GM21576 (cell line): ENCODE measurements around the gene KRTAP9-6.
"Not testable (repeated sequence)": the region's sequence is repeated elsewhere in the genome, so short reads cannot be mapped to it uniquely, and the experiment has no call there.

Experiments used
- ATAC-seq: cut with Tn5 transposase; IDR thresholded peaks from one replicate; pipeline ENCODE4 v1.9.1; 2021; ENCODE audit warnings: mild to moderate bottlenecking, moderate library complexity; ENCODE audit not compliant: unreplicated experiment

The KRTAP9-6 gene, protein sequence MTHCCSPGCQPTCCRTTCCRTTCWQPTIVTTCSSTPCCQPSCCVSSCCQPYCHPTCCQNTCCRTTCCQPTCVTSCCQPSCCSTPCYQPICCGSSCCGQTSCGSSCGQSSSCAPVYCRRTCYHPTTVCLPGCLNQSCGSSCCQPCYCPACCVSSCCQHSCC

DNA sequence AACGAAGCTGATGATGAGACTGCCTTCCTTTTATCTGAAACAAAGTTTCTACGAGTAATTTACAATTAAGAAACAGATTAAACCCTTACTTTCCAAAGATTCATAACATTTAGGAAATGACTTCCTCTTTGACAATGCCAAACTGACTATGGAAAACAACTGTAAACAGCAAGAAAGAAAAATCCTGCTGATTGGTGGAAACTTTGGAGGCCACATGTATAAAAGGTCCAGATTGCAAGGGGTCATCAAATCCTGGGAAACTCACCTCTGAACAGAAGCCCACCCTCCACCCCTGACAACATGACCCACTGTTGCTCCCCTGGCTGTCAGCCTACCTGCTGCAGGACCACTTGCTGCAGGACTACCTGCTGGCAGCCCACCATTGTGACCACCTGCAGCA is at the start of gene KRTAP9-6:
Gene KRTAP9-6 (plus strand): TSS at position 301 of the 400 bp plus-strand sequence. CDS start 0 bp downstream, at position 301.
- no peak for ATAC-seq

DNA sequence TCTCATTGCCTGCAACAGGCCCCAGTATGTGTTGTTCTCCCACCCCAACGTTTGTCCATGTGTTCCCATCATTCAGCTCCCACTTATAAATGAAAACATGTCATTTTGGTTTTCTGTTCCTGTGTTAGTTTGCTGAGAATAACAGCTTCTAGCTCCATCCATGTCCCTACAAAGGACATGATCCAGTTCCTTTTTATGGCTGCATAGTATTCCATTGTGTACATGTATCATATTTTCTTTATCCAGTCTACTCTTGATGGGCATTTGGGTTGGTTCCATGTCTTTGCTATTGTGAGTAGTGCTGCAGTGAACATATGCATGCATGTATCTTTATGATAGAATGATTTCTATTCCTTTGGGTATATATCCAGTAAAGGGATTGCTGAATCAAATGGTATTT is 49.5 kb upstream of the KRTAP9-6 start:
- ATAC-seq, result no peak

- no peak for ATAC-seq
Measured at GRCh38 chr17:41223821-41224220, 41.4 kb upstream of the KRTAP9-6 start.

DNA sequence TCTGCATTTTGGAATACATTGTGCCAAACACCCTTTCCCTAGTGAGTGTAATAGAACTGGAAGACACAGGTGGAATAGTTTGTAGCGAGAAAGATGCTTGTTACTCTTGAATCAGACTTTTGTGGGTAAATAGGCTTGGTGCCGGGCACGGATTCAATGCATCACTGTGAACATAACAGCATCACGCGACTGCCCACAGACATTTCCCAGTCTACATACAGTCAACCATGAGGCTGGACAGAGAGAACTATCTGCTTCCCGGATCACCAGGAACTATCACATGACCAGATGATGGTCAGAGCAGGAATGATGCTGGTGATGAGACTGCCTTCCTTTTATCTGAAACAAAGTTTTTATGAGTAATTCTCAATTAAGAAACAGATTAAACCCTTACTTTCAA is 39.1 kb upstream of the KRTAP9-6 start:
- no peak for ATAC-seq

DNA sequence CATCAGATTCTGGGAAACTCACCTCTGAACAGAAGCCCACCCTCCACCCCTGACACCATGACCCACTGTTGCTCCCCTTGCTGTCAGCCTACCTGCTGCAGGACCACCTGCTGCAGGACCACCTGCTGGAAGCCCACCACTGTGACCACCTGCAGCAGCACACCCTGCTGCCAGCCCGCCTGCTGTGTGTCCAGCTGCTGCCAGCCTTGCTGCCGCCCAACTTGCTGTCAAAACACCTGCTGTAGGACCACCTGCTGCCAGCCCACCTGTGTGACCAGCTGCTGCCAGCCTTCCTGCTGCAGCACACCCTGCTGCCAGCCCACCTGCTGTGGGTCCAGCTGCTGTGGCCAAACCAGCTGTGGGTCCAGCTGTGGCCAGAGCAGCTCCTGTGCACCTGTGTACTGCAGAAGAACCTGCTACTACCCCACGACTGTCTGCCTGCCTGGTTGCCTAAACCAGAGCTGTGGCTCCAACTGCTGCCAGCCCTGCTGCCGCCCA is 38.5 kb upstream of the KRTAP9-6 start, which contains the start of gene KRTAP9-2:
Gene KRTAP9-2 (plus strand): TSS at position 51 of the 498 bp plus-strand sequence. CDS start 7 bp downstream, at position 58.
- ATAC-seq, result not testable (repeated sequence)

- ATAC-seq, result no peak
Measured at GRCh38 chr17:41230094-41230493, 35.1 kb upstream of the KRTAP9-6 start.

DNA sequence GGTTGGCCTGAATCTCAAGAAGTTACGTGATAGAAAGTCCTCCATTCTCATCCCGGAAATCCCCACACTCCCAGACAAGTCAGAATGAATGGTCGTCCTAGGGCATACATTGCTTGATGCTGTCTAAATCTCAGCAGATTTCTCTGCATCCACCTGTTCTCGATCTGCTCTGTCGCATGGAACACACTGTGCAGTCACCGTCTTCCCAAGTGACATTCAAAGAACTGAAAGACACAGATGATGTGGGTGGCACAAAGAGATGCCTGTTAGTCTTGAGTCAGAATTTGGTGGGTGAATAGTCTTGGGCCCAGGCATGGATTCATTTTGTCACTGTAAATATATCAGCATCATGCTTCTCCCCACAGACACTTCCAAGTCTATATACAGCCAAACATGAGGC is 33.4 kb upstream of the KRTAP9-6 start:
- no peak for ATAC-seq

DNA sequence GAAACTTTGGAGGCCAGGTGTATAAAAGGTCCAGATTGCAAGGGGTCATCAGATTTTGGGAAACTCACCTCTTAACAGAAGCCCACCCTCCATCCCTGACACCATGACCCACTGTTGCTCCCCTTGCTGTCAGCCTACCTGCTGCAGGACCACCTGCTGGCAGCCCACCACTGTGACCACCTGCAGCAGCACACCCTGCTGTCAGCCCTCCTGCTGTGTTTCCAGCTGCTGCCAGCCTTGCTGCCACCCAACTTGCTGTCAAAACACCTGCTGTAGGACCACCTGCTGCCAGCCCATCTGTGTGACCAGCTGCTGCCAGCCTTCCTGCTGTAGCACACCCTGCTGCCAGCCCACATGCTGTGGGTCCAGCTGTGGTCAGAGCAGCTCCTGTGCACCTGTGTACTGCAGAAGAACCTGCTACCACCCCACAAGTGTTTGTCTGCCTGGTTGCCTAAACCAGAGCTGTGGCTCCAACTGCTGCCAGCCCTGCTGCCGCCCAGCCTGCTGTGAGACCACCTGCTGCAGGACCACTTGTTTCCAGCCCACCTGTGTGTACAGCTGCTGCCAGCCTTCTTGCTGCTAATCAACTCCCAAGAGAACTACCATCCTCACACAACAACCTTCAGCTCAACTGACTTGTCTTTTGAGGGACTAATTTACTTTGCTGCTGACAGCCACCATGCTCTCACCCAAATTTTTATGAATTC is 32.6 kb upstream of the KRTAP9-6 start, which contains the start of gene KRTAP9-3:
Gene KRTAP9-3 (plus strand): TSS at position 51 of the 707 bp plus-strand sequence. CDS start 53 bp downstream, at position 104.
- ATAC-seq, result not testable (repeated sequence)

DNA sequence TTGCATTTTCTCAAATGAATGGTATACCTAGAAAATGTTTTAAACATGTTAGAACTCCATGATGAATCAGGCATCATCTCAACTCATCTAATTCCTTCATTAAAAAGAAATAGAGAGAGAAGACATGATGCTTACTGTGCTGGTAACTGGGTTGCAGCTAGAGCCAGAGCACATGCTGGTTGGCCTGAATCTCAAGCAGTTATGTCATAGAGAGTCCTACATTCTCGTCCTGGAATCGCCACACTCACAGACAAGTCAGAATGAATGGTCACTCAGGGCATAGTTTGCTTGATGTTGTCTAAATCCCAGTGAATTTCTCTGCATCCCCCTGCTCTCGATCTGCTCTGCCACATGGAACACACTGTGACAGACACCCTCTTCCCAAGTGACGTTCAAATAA is 28.1 kb upstream of the KRTAP9-6 start:
- ATAC-seq, result not testable (repeated sequence)

DNA sequence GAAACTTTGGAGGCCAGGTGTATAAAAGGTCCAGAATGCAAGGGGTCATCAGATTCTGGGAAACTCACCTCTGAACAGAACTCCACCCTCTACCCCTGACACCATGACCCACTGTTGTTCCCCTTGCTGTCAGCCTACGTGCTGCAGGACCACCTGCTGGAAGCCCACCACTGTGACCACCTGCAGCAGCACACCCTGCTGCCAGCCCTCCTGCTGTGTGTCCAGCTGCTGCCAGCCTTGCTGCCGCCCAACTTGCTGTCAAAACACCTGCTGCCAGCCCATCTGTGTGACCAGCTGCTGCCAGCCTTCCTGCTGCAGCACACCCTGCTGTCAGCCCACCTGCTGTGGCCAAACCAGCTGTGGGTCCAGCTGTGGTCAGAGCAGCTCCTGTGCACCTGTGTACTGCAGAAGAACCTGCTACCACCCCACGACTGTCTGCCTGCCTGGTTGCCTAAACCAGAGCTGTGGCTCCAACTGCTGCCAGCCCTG is 27.2 kb upstream of the KRTAP9-6 start, which contains the start of gene KRTAP9-8:
Gene KRTAP9-8 (plus strand): TSS at position 51 of the 489 bp plus-strand sequence. CDS start 53 bp downstream, at position 104.
- ATAC-seq, result not testable (repeated sequence)

DNA sequence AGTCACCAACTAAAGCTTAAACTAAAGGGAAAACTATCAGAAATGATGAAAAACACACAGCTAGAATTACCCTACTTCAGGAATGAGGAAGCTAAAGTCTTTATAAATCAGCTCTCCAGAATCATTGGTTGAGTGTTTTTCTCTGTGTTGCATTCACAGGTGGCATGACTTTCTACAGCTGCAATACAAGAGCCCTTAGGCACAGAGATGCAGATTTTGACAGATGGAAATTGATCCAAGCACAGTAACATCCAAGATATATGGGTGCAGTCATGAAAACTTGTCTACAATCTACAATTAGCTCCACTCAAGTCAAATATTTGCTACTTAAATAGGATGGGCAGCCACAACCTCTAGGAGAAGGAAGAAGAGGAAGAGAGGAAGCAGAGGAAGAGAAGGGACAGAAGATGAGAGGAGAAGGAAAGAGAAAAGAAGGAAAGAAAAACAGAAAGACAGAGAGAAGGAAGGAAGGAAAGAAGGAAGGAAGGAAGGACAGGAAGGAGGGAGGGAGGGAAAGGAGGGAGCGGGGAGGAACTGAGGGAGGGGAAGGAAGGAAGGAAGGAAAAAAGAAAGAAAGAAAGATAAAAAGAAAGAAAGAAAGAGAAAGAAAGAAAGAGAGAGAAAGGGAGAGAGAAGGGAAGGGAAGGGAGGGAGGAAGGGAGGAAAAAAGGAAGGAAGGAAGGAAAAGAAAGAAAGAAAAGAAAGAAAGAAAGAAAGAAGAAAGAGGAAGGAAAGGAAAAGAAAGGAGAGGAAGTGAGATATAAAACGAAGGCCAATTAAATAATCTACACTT is 18.0 kb upstream of the KRTAP9-6 start:
- ATAC-seq, result not testable (repeated sequence)

DNA sequence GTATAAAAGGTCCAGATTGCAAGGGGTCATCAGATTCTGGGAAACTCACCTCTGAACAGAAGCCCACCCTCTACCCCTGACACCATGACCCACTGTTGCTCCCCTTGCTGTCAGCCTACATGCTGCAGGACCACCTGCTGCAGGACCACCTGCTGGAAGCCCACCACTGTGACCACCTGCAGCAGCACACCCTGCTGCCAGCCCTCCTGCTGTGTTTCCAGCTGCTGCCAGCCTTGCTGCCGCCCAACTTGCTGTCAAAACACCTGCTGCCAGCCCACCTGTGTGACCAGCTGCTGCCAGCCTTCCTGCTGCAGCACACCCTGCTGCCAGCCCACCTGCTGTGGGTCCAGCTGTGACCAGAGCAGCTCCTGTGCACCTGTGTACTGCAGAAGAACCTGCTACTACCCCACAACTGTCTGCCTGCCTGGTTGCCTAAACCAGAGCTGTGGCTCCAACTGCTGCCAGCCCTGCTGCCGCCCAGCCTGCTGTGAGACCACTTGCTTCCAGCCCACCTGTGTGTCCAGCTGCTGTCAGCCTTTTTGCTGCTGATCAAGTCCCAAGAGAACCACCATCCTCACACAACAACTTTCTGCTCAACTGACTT is 15.4 kb upstream of the KRTAP9-6 start, which contains the start of gene KRTAP9-4:
Gene KRTAP9-4 (plus strand): TSS at position 51 of the 604 bp plus-strand sequence. CDS start 34 bp downstream, at position 85.
- not testable (repeated sequence) for ATAC-seq

DNA sequence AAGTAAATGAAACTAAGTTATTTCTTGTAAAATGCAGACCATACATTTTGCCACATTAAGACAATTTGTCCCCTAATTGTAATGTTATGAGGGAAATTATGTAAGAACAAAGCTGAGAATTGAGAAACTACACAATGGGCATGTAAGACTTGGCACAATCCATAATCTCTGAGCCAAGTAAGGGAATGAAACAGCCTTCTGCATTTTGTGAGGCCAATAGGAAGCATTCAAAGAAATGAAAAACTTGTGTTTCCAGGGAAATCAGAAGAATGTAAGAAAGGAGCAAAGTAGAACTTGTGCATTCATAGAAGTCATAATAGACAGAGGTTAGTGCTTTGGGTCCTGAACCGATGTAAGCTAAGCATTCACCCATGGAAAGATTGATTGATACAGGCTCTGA is 13.9 kb upstream of the KRTAP9-6 start:
- no peak for ATAC-seq

- no peak for ATAC-seq
Measured at GRCh38 chr17:41254861-41255260, 10.3 kb upstream of the KRTAP9-6 start.

DNA sequence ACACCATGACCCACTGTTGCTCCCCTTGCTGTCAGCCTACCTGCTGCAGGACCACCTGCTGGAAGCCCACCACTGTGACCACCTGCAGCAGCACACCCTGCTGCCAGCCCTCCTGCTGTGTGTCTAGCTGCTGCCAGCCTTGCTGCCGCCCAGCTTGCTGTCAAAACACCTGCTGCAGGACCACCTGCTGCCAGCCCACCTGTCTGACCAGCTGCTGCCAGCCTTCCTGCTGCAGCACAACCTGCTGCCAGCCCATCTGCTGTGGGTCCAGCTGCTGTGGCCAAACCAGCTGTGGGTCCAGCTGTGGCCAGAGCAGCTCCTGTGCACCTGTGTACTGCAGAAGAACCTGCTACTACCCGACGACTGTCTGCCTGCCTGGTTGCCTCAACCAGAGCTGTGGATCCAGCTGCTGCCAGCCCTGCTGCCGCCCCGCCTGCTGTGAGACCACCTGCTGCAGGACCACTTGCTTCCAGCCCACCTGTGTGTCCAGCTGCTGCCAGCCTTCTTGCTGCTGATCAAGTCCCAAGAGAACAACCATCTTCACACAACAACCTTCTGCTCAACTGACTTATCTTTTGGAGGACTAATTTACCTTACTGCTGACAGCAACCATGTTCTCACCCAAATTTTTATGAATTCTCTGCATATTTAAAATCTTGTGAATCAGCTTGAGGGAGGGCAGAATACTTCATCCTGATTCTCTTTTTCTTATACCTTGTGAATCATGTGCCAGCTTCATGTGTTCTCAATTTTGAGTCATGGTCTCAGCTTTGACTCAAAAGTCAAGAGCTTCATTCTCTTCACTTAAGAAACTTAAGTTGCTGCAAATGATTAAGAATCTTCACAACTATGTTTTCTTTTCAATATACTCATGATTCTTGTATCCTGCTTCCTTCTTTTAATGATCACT is 9.5 kb upstream of the KRTAP9-6 start, which contains the start of gene KRTAP9-9:
Gene KRTAP9-9 (plus strand): TSS at position 4 of the 910 bp plus-strand sequence.
- ATAC-seq, result not testable (repeated sequence)

- ATAC-seq, result no peak
Measured at GRCh38 chr17:41256291-41256685, 8.9 kb upstream of the KRTAP9-6 start.

DNA sequence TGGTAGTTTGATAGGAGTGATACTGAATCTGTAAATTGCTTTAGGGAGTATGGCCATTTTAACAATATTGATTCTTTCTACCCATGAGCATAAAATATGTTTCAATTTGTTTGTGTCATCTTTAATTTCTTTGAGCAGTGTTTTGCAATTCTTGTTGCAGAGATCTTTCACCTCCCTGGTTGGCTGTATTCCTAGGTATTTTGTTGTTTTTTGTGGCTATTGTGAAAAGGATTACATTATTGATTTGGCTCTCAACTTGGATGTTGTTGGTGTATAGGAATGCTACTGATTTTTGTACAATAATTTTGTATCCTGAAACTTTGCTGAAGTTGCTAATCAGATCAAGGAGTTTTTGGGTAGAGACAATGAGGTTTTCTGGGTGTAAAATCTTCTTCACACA is 6.8 kb upstream of the KRTAP9-6 start:
- no peak for ATAC-seq

- ATAC-seq, result no peak
Measured at GRCh38 chr17:41263212-41263611, 2.0 kb upstream of the KRTAP9-6 start.

- ATAC-seq, result no peak
Measured at GRCh38 chr17:41264599-41264998, 579 bp upstream of the KRTAP9-6 start.
